HEK293T (cell line): Measurements from ENCODE around the gene MINDY4.

ENCODE experiments used
- CTCF ChIA-PET: fragments of 350-600 bp; formaldehyde crosslinking; extraction: SDS; loops from one replicate; lab custom pipeline; 2021; ENCODE audit warnings: antibody characterized with exemption, inconsistent platforms; lab: Yijun Ruan, JAX
- POLR2A ChIA-PET: fragments of 350-600 bp; formaldehyde crosslinking; extraction: SDS; loops from one replicate; lab custom pipeline; 2020; ENCODE audit warnings: antibody characterized with exemption, inconsistent platforms; lab: Yijun Ruan, JAX
- DNase-seq: peaks from one replicate; pipeline ENCODE4 v3.0.0; 2012; ENCODE audit warnings: mixed read lengths; ENCODE audit errors: extremely low spot score
- ARNT ChIP-seq: fragments of 450-650 bp; IDR thresholded peaks from 2 replicates; pipeline ENCODE4 v1.6.1; 2017; ENCODE audit warnings: mild to moderate bottlenecking
- BHLHE40 ChIP-seq: fragments of 450-650 bp; IDR thresholded peaks from 2 replicates; pipeline ENCODE4 v1.6.1; 2016; ENCODE audit warnings: mild to moderate bottlenecking, moderate library complexity, borderline replicate concordance
- CTBP1 ChIP-seq: fragments of 450-650 bp; IDR thresholded peaks from 2 replicates; pipeline ENCODE4 v1.6.1; 2016; ENCODE audit warnings: borderline replicate concordance
- ELF4 ChIP-seq: fragments of 450-650 bp; IDR thresholded peaks from 2 replicates; pipeline ENCODE4 v1.6.1; 2017; ENCODE audit warnings: antibody characterized with exemption
- FOXA1 ChIP-seq: fragments of 450-650 bp; IDR thresholded peaks from 2 replicates; pipeline ENCODE4 v1.6.1; 2016; ENCODE audit warnings: mild to moderate bottlenecking
- FOXK2 ChIP-seq: fragments of 450-650 bp; IDR thresholded peaks from 2 replicates; pipeline ENCODE4 v1.6.1; 2016; ENCODE audit warnings: mild to moderate bottlenecking
- FOXM1 ChIP-seq: fragments of 450-650 bp; IDR thresholded peaks from 2 replicates; pipeline ENCODE4 v1.6.1; 2017; ENCODE audit warnings: mild to moderate bottlenecking, borderline replicate concordance
- HDGF ChIP-seq: fragments of 450-650 bp; IDR thresholded peaks from 2 replicates; pipeline ENCODE4 v1.6.1; 2017; ENCODE audit warnings: antibody characterized with exemption, borderline replicate concordance
- L3MBTL2 ChIP-seq: fragments of 450-650 bp; conservative IDR thresholded peaks from 2 replicates; pipeline ENCODE4 v1.6.1; 2016; ENCODE audit warnings: mild to moderate bottlenecking
- LEF1 ChIP-seq: fragments of 450-650 bp; IDR thresholded peaks from 2 replicates; pipeline ENCODE4 v1.6.1; 2017; ENCODE audit warnings: mild to moderate bottlenecking, borderline replicate concordance
- NFRKB ChIP-seq: fragments of 450-650 bp; IDR thresholded peaks from 2 replicates; pipeline ENCODE4 v1.6.1; 2016; ENCODE audit warnings: mild to moderate bottlenecking, moderate library complexity
- PKNOX1 ChIP-seq: fragments of 450-650 bp; IDR thresholded peaks from 2 replicates; pipeline ENCODE4 v1.6.1; 2016
- SP1 ChIP-seq: fragments of 450-650 bp; IDR thresholded peaks from 2 replicates; pipeline ENCODE4 v1.6.1; 2017
- SUZ12 ChIP-seq: fragments of 450-650 bp; IDR thresholded peaks from 2 replicates; pipeline ENCODE4 v1.6.1; 2016; ENCODE audit warnings: mild to moderate bottlenecking
- TARDBP ChIP-seq: fragments of 450-650 bp; IDR thresholded peaks from 2 replicates; pipeline ENCODE4 v1.6.1; 2016
- ZNF384 ChIP-seq: fragments of 450-650 bp; IDR thresholded peaks from 2 replicates; pipeline ENCODE4 v1.6.1; 2016

Gene MINDY4

GRCh38 chr7:30916767-30917166, 145.6 kb downstream of the MINDY4 start:
- CTCF ChIA-PET = no interaction called here

GRCh38 chr7:30917216-30917893, 146.1 kb downstream of the MINDY4 start:
- ChIA-PET CTCF (interaction anchor here (0.6 kb wide), 1 partner anchor 113 kb away, joined by 3 read pairs; no protein-coding TSS in a partner anchor), POLR2A (no interaction called here)
- DNase-seq = no peak
- TF ChIP-seq TARDBP (no peak), SP1 (no peak), PKNOX1 (no peak), FOXA1 (no peak), FOXK2 (no peak), CTBP1 (no peak), FOXM1 (no peak)

More at GRCh38 chr7:30916767-30917166, 145.6 kb downstream of the MINDY4 start:
- POLR2A ChIA-PET = no interaction called here
- no peak for DNase-seq
- TF ChIP-seq SUZ12 = no peak
- TF ChIP-seq FOXA1 = no peak
- no peak for TF ChIP-seq SP1
- no peak for TF ChIP-seq HDGF
- no peak for TF ChIP-seq TARDBP
- TF ChIP-seq NFRKB = no peak
- no peak for TF ChIP-seq FOXM1
- TF ChIP-seq PKNOX1 = no peak
- no peak for TF ChIP-seq CTBP1
- TF ChIP-seq BHLHE40 = no peak
- TF ChIP-seq L3MBTL2 = no peak

- ChIA-PET POLR2A (interaction anchor here (0.6 kb wide), 1 partner anchor 133 kb away, joined by 3 read pairs; no protein-coding TSS in a partner anchor), CTCF (interaction anchor here (0.7 to 2.0 kb wide), 2 partner anchors 20 to 146 kb away, joined by 3 to 5 read pairs; no protein-coding TSS in a partner anchor)
- no peak for TF ChIP-seq LEF1
- TF ChIP-seq ELF4 = no peak
- no peak for TF ChIP-seq ARNT
- TF ChIP-seq NFRKB = no peak
- TF ChIP-seq L3MBTL2 = no peak
- TF ChIP-seq PKNOX1 = no peak
- no peak for TF ChIP-seq TARDBP
- no peak for TF ChIP-seq BHLHE40
- DNase-seq = no peak
Measured at GRCh38 chr7:30918676-30919075, 147.5 kb downstream of the MINDY4 start.

- TF ChIP-seq ARNT (no peak), CTBP1 (no peak), FOXM1 (no peak), PKNOX1 (no peak), TARDBP (no peak), FOXA1 (no peak), LEF1 (no peak), SUZ12 (no peak), SP1 (no peak), BHLHE40 (no peak), ZNF384 (no peak), NFRKB (no peak)
- ChIA-PET CTCF (interaction anchor here (2.0 kb wide), 1 partner anchor 19 kb away, joined by 5 read pairs; no protein-coding TSS in a partner anchor), POLR2A (no interaction called here)
- DNase-seq = no peak
Measured at GRCh38 chr7:30920021-30920583, 148.9 kb downstream of the MINDY4 start.

- TF ChIP-seq BHLHE40 (no peak), ELF4 (no peak), SUZ12 (no peak), ZNF384 (no peak), CTBP1 (no peak), FOXA1 (no peak), TARDBP (no peak), L3MBTL2 (no peak)
- DNase-seq = no peak
- POLR2A ChIA-PET = no interaction called here
- CTCF ChIA-PET = no interaction called here
Measured at GRCh38 chr7:30920584-30921539, 149.6 kb downstream of the MINDY4 start.
